Measurements from ENCODE around the gene TRAPPC5.

- TF ChIP-seq CTCF (conservative IDR thresholded peaks at IDR 0.05; ENCODE audit: low read depth, low read length), result no peak
- no peak for TF ChIP-seq EZH2 (IDR thresholded peaks at IDR 0.05; ENCODE audit: low read length, unreplicated experiment)
- TF ChIP-seq EZH2phosphoT487 (IDR thresholded peaks at IDR 0.05; ENCODE audit: borderline replicate concordance, low read length), result no peak
Measured at GRCh38 chr19:7725791-7726190, 45.2 kb downstream of the TRAPPC5 start.
